GM19324 (cell line): ENCODE results near the gene CFAP251.
"Not testable (repeated sequence)": the region's sequence is repeated elsewhere in the genome, so short reads cannot be mapped to it uniquely, and the experiment has no call there.

Source experiments
- ATAC-seq: cut with Tn5 transposase; IDR thresholded peaks from one replicate; pipeline ENCODE4 v1.9.1; 2021; ENCODE audit warnings: mild to moderate bottlenecking, moderate library complexity; ENCODE audit not compliant: unreplicated experiment, low FRiP score

The CFAP251 gene

GRCh38 chr12:122022393-122023338 is 104.3 kb downstream of the CFAP251 start:
- ATAC-seq, result no peak

GRCh38 chr12:122023339-122024131 is 105.1 kb downstream of the CFAP251 start:
- ATAC-seq, result no peak

- ATAC-seq, result no peak
These were observed 105.9 kb downstream of the CFAP251 start for GRCh38 chr12:122024132-122024785.

GRCh38 chr12:122026706-122027333 is 108.4 kb downstream of the CFAP251 start:
- no peak for ATAC-seq

GRCh38 chr12:122028165-122028904 is 109.9 kb downstream of the CFAP251 start:
- no peak for ATAC-seq

GRCh38 chr12:122028905-122029560 is 110.6 kb downstream of the CFAP251 start:
- no peak for ATAC-seq

- no peak for ATAC-seq
These were observed 111.4 kb downstream of the CFAP251 start for GRCh38 chr12:122029620-122030423.

GRCh38 chr12:122030424-122031035 is 112.1 kb downstream of the CFAP251 start:
- ATAC-seq, result no peak

DNA sequence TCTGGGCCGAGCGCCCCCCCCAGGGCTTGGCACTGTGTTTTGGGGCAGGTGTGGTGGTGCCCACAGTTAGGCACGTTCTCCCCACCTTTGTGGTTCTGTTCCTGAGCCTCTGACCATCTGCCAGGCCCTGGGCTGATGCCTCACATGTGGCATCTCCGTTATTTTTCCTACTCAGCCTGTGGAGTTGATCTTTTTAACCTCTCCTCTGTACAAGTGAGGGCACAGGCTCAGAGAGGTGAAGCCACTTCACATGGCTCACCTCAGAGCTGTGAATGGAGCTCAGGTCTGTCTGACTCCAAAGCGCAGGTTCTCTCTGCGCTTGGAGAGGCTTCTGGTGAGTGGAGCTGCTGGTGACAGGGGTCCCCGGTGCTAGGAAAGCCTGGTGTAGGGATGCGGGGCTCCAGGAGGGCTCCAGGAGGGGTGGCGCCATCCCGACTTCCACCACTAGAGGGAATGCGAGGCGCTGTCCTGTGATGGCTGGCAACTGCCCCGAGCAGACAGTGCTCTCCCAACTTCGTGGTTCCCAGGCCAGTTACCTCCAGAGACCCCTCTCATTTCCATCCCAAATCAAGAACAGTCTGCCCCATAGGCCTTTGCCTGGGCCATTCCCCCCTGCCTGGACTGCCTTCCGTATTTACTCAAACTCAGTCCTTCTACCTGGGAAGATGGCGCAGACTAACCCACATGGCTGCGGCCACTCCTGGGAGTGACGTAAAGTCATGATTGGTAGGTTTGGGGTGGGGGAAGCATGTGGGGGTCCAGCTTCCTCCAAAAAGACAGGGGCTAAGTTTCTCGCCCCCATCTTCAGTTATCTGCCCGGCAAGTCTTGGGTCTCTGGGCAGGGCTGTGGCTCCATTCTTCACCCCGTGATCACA is 113.2 kb downstream of the CFAP251 start:
- no peak for ATAC-seq

GRCh38 chr12:122032580-122032979 is 114.2 kb downstream of the CFAP251 start:
- no peak for ATAC-seq

DNA sequence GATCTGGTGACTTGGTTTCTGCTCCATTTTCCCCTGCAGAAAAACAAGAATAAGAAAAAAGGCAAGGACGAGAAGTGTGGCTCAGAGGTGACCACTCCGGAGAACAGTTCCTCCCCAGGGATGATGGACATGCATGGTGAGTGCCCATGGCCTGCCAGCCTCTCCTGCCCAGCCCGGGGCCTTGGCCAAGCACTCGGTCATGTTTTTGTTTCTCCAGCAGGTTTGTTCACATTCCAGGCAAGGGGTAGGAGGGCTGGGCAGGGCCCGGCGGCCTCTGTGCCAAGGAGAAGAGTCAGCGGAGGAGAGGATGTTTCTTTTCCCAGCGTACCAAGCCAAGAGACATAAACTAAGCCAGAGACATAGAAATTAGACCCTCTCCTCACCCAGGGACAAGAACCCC is 116.9 kb downstream of the CFAP251 start:
- ATAC-seq, result no peak

- no peak for ATAC-seq
These were observed 117.8 kb downstream of the CFAP251 start for GRCh38 chr12:122036153-122036552.

GRCh38 chr12:122040579-122041386 is 122.4 kb downstream of the CFAP251 start:
- ATAC-seq, result no peak

DNA sequence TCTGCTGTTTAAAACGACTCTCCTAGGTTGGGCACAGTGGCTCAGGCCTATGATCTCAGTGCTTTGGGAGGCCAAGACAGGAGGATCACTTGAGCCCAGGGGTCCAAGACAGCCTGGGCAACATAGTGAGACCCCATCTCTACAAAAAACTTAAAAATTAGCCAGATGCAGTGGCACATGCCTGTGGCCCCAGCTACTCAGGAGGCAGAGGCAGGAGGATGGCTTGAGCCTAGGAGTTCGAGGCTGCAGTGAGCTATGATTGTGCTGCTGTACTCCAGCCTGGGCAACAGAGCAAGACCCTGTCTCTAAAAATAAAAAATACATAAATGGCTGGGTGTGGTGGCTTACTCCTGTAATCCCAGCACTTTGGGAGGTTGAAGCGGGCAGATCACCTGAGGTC is 123.1 kb downstream of the CFAP251 start:
- not testable (repeated sequence) for ATAC-seq

DNA sequence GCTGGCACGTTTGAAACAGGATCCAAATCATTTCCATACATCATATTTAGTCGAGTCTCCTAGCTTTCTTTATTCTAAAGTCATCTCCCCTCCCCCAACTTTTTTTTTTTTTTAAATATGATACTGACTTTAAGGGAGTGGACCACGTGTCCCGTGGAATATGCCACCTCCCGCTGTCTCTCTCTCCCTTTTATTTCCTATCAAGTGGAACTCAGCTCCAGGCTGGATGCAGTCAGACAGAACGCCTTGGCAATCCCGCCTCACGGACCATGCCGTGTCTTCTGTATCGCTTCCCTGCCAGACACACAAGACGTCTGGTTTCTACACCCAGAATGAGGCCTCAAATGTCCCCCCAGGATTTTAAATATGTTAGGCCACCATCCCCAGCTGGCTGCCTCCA is 124.5 kb downstream of the CFAP251 start:
- ATAC-seq, result no peak

GRCh38 chr12:122043476-122043875 is 125.1 kb downstream of the CFAP251 start:
- ATAC-seq, result no peak
